Measurements from ENCODE around the gene CHST11.

CHST11 gene

GRCh38 chr12:104691721-104692556 lies 235.2 kb downstream of the CHST11 start:
- TF ChIP-seq CTCF (IDR thresholded peaks at IDR 0.05; ENCODE audit: low read depth, low read length) = no peak
- H3K4me3 ChIP-seq (ENCODE audit: low read depth, low read length) = no peak overlapping the region
- in situ Hi-C loops (cut with HindIII; ENCODE audit: low sequenced_read_pairs) = no loop called here
- DNase-seq (ENCODE audit: low read depth, low spot score) = no peak

- no peak for TF ChIP-seq CTCF (IDR thresholded peaks at IDR 0.05; ENCODE audit: low read depth, low read length)
- DNase-seq (ENCODE audit: low read depth, low spot score) = no peak
- H3K4me3 ChIP-seq (ENCODE audit: low read depth, low read length) = no peak overlapping the region
- in situ Hi-C loops (cut with HindIII; ENCODE audit: low sequenced_read_pairs) = no loop called here
Observed at GRCh38 chr12:104692557-104693218, 235.9 kb downstream of the CHST11 start.

- H3K4me3 ChIP-seq (ENCODE audit: low read depth, low read length) = no peak overlapping the region
- TF ChIP-seq CTCF (IDR thresholded peaks at IDR 0.05; ENCODE audit: low read depth, low read length) = no peak
- DNase-seq (ENCODE audit: low read depth, low spot score) = no peak
Observed at GRCh38 chr12:104693493-104693892, 236.7 kb downstream of the CHST11 start.

GRCh38 chr12:104694161-104694560 lies 237.4 kb downstream of the CHST11 start:
- in situ Hi-C loops (cut with HindIII; ENCODE audit: low sequenced_read_pairs) = no loop called here
- H3K4me3 ChIP-seq (ENCODE audit: low read depth, low read length) = no peak overlapping the region
- DNase-seq (ENCODE audit: low read depth, low spot score) = peak; percentile 41
- no peak for TF ChIP-seq CTCF (IDR thresholded peaks at IDR 0.05; ENCODE audit: low read depth, low read length)

More at GRCh38 chr12:104693493-104693892, 236.7 kb downstream of the CHST11 start:
- in situ Hi-C loops (cut with HindIII; ENCODE audit: low sequenced_read_pairs) = no loop called here

- H3K4me3 ChIP-seq (ENCODE audit: low read depth, low read length) = no peak overlapping the region
- DNase-seq (ENCODE audit: low read depth, low spot score) = no peak
Observed at GRCh38 chr12:104694711-104695110, 238.0 kb downstream of the CHST11 start.

More at GRCh38 chr12:104694711-104695110, 238.0 kb downstream of the CHST11 start:
- in situ Hi-C loops (cut with HindIII; ENCODE audit: low sequenced_read_pairs) = no loop called here
- TF ChIP-seq CTCF (IDR thresholded peaks at IDR 0.05; ENCODE audit: low read depth, low read length) = no peak

Measured in astrocyte of the spinal cord (primary cell).